ENCODE results near the gene RBMS3.

Gene RBMS3

DNA sequence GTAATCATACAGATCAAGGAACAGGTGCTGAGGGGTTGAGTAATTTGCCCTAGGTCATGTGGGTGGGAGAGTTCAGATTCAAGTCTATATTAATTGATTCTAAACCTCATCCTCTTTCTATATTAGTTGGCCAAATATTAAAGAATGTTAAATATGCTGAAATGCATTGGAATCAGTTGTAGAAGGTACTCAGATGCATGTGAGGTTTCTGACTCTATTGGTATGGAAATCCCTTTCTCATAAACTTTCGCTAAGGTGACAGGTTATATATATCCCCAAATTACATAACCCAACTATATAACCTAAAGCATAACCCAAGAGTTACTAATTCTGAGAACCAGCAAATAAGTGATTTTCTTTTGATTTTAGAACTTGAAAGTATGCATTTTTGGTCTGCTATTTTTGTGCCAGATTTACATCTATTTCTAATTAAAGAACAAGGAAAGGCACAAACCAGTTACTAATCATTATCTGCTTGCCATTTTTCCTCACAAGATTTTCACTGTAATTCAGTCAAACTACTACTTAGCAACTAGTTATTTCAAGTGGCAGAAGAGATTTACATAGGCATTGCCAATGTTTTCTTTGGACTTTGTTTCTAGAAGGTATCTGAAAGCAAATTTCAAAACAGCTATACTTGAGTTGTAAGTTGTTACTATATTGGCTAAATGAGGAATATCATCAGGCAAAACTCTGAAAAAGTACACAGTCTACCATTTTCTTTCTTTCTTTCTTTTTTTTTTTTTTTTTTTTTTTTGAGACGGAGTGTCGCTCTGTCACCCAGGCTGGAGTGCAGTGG is 201.3 kb downstream of the RBMS3 start:
- POLR2A ChIA-PET: no interaction called here
- DNase-seq (ENCODE audit: extremely low spot score): no peak
- CTCF ChIA-PET: no interaction called here
- no peak for TF ChIP-seq CTCF (IDR thresholded peaks at IDR 0.05; ENCODE audit: control extremely low read depth, extremely low read depth, low read depth, missing control alignments)

GRCh38 chr3:29484633-29485032 is 203.8 kb downstream of the RBMS3 start:
- TF ChIP-seq CTCF (IDR thresholded peaks at IDR 0.05; ENCODE audit: control extremely low read depth, extremely low read depth, low read depth, missing control alignments): no peak
- no peak for DNase-seq (ENCODE audit: extremely low spot score)
- ChIA-PET CTCF (interaction anchor here (1.7 to 1.8 kb wide), 2 partner anchors 12 to 155 kb away, joined by 3 to 4 read pairs; no protein-coding TSS in a partner anchor), POLR2A (no interaction called here)

- ChIA-PET CTCF (interaction anchor here (1.0 to 1.8 kb wide), 3 partner anchors 8 to 157 kb away, joined by 3 to 4 read pairs (median 3); no protein-coding TSS in a partner anchor), POLR2A (no interaction called here)
- TF ChIP-seq CTCF (IDR thresholded peaks at IDR 0.05; ENCODE audit: control extremely low read depth, extremely low read depth, low read depth, missing control alignments): no peak
- no peak for DNase-seq (ENCODE audit: extremely low spot score)
Measured at GRCh38 chr3:29486096-29486495, 205.2 kb downstream of the RBMS3 start.

- ChIA-PET CTCF (interaction anchor here (1.0 to 1.4 kb wide), 4 partner anchors 9 to 77 kb away, joined by 3 to 4 read pairs (median 3); no protein-coding TSS in a partner anchor), POLR2A (no interaction called here)
- no peak for TF ChIP-seq CTCF (IDR thresholded peaks at IDR 0.05; ENCODE audit: control extremely low read depth, extremely low read depth, low read depth, missing control alignments)
- no peak for DNase-seq (ENCODE audit: extremely low spot score)
Measured at GRCh38 chr3:29486917-29487316, 206.0 kb downstream of the RBMS3 start.

DNA sequence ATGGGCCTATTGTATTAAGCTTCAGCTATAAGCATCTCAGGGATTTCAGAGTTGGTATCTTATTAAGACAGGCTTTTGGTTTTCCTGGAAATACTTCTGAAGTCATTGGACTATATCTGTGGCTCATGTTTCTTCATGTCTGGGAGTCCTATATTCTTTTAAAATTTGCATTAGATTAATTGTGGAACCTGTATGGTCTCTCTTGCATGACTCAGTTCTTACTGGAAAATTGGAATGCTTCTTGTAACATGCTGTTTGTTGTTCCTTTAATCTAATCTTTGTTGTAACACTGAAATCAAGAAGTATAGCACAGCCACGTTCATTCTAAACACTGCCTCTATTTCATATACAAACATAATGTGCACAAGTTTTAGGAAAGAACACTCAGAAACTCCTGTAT is 208.1 kb downstream of the RBMS3 start:
- POLR2A ChIA-PET: no interaction called here

DNA sequence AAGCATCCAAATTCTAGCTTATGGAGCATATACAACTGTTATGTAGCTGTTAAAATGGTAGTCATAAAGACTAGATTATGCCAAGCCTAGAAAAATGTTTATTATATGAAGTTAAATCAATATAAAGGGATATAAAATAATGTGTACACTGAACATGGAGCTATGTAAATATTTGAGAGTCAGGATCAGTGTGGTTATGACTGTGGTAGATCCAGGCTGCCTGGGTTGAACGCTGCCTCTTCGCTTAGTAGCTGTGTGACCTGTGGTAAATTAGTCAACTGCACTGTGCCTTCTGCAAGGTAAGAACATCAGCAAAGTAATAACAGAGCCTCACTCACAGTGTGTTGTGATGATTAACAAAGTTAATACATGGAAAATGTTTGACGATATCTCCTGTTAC is 212.2 kb downstream of the RBMS3 start:
- TF ChIP-seq CTCF (IDR thresholded peaks at IDR 0.05; ENCODE audit: control extremely low read depth, extremely low read depth, low read depth, missing control alignments): no peak
- ChIA-PET CTCF (interaction anchor here (1.8 kb wide), 1 partner anchor 25 kb away, joined by 4 read pairs; no protein-coding TSS in a partner anchor), POLR2A (no interaction called here)
- DNase-seq (ENCODE audit: extremely low spot score): no peak

More for the DNA sequence above, 208.1 kb downstream of the RBMS3 start:
- TF ChIP-seq CTCF (IDR thresholded peaks at IDR 0.05; ENCODE audit: control extremely low read depth, extremely low read depth, low read depth, missing control alignments): no peak
- DNase-seq (ENCODE audit: extremely low spot score): no peak
- CTCF ChIA-PET: interaction anchor here (1.3 to 1.9 kb wide), 2 partner anchors 9 to 67 kb away, joined by 3 to 4 read pairs; no protein-coding TSS in a partner anchor

Data from GM10248 (cell line).